WTC11 (cell line): ENCODE measurements around the gene CCNYL1. TPM values are rescaled to one million over a fixed set of nuclear protein-coding genes. Genes with fewer than 3 reads are reported as not detected.

Experiments
- ATAC-seq: fragments of 200-7000 bp; cut with Tn5 transposase; 2 replicates; pipeline ENCODE4 v1.10.0; 2021; ENCODE audit warnings: mild to moderate bottlenecking, moderate library complexity
- CTCF ChIA-PET: fragments of 300-600 bp; sonication (Branson Sonifier 250); formaldehyde crosslinking; loops from one replicate; lab custom pipeline; 2021; ENCODE audit warnings: antibody characterized with exemption; lab: Charles Lee
- POLR2A ChIA-PET: fragments of 350-600 bp; sonication (Branson Sonifier 250); formaldehyde crosslinking; loops from one replicate; lab custom pipeline; 2021; ENCODE audit warnings: antibody characterized with exemption; lab: Charles Lee
- DNase-seq: peaks from one replicate; pipeline ENCODE4 v3.0.0; 2021; ENCODE audit warnings: low spot score
- H3K27ac Mint-ChIP-seq: 2 replicates; pipeline ENCODE4 v1.8.0; 2021; ENCODE audit warnings: mixed read lengths
- H3K27me3 Mint-ChIP-seq: 2 replicates; pipeline ENCODE4 v1.8.0; 2021; ENCODE audit warnings: low read depth, mild to moderate bottlenecking, moderate library complexity, mixed read lengths
- H3K36me3 Mint-ChIP-seq: 2 replicates; pipeline ENCODE4 v1.8.0; 2021; ENCODE audit warnings: mixed read lengths
- H3K4me1 Mint-ChIP-seq: 2 replicates; pipeline ENCODE4 v1.8.0; 2022; ENCODE audit warnings: mixed read lengths
- H3K4me3 Mint-ChIP-seq: 2 replicates; pipeline ENCODE4 v1.8.0; 2021; ENCODE audit warnings: mild to moderate bottlenecking, moderate library complexity, mixed read lengths
- H3K9me3 Mint-ChIP-seq: 2 replicates; pipeline ENCODE4 v1.8.0; 2021; ENCODE audit warnings: mixed read lengths
- ETV6 ChIP-seq: sonication (generic); formaldehyde crosslinking; IDR thresholded peaks from 2 replicates; pipeline ENCODE4 v1.8.1; 2022; ENCODE audit warnings: mild to moderate bottlenecking, missing genetic modification reagents
- FOXP1 ChIP-seq: sonication (generic); formaldehyde crosslinking; IDR thresholded peaks from 2 replicates; pipeline ENCODE4 v1.8.0; 2022; ENCODE audit warnings: missing genetic modification reagents, mild to moderate bottlenecking, moderate library complexity, borderline replicate concordance
- HMGA2 ChIP-seq: fragments of 250-450 bp; sonication (Bioruptor Pico); IDR thresholded peaks from 2 replicates; pipeline ENCODE4 v1.4.0; 2021; ENCODE audit warnings: mild to moderate bottlenecking, moderate library complexity
- PREB ChIP-seq: sonication (generic); formaldehyde crosslinking; IDR thresholded peaks from 2 replicates; pipeline ENCODE4 v1.8.1; 2022; ENCODE audit warnings: mild to moderate bottlenecking, missing genetic modification reagents, moderate library complexity, borderline replicate concordance
- TEAD1 ChIP-seq: sonication (generic); formaldehyde crosslinking; IDR thresholded peaks from 2 replicates; pipeline ENCODE4 v1.8.0; 2022; ENCODE audit warnings: mild to moderate bottlenecking, missing genetic modification reagents
- ZNF232 ChIP-seq: sonication (generic); formaldehyde crosslinking; IDR thresholded peaks from 2 replicates; pipeline ENCODE4 v1.8.0; 2022; ENCODE audit warnings: mild to moderate bottlenecking, missing genetic modification reagents
- ZNF423 ChIP-seq: fragments of 250-450 bp; sonication (Bioruptor Pico); IDR thresholded peaks from 2 replicates; pipeline ENCODE4 v2.1.2; 2022; ENCODE audit warnings: mild to moderate bottlenecking, moderate library complexity
- ZNF512 ChIP-seq: sonication (generic); formaldehyde crosslinking; IDR thresholded peaks from 2 replicates; pipeline ENCODE4 v1.8.1; 2022; ENCODE audit warnings: missing genetic modification reagents, borderline replicate concordance
- total RNA-seq: library from RNA; stranded (reverse); gene quantifications from 3 replicates; pipeline ENCODE4 v1.2.3, GENCODE V29; 2021
- TF ChIP-seq, protein P1 (sequence below): fragments of 250-450 bp; sonication (Bioruptor Pico); IDR thresholded peaks from 2 replicates; pipeline ENCODE4 v1.9.0; 2021; ENCODE audit warnings: mild to moderate bottlenecking
- TF ChIP-seq, protein P2 (sequence below): sonication (generic); formaldehyde crosslinking; IDR thresholded peaks from 2 replicates; pipeline ENCODE4 v1.8.1; 2023; ENCODE audit warnings: mild to moderate bottlenecking, missing genetic modification reagents
- TF ChIP-seq, protein P3 (sequence below): fragments of 250-450 bp; sonication (Bioruptor Pico); IDR thresholded peaks from 2 replicates; pipeline ENCODE4 v1.9.0; 2021; ENCODE audit warnings: moderate library complexity, mild to moderate bottlenecking, inconsistent platforms, borderline replicate concordance

The CCNYL1 gene
- total RNA-seq, 1 experiment from 2014 or later = 31.6 TPM

GRCh38 chr2:207802650-207803049 is 91.2 kb downstream of the CCNYL1 start:
- H3K27me3 Mint-ChIP-seq = no peaks in the 10 kb centered on the region
- TF ChIP-seq PREB (CRISPR knock-in tag) = no peak
- no peak for TF ChIP-seq ETV6 (CRISPR knock-in tag)
- no peak for TF ChIP-seq ZNF423
- TF ChIP-seq, protein P1, sequence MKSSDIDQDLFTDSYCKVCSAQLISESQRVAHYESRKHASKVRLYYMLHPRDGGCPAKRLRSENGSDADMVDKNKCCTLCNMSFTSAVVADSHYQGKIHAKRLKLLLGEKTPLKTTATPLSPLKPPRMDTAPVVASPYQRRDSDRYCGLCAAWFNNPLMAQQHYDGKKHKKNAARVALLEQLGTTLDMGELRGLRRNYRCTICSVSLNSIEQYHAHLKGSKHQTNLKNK (CRISPR knock-in tag) = no peak
- TF ChIP-seq, protein P2, sequence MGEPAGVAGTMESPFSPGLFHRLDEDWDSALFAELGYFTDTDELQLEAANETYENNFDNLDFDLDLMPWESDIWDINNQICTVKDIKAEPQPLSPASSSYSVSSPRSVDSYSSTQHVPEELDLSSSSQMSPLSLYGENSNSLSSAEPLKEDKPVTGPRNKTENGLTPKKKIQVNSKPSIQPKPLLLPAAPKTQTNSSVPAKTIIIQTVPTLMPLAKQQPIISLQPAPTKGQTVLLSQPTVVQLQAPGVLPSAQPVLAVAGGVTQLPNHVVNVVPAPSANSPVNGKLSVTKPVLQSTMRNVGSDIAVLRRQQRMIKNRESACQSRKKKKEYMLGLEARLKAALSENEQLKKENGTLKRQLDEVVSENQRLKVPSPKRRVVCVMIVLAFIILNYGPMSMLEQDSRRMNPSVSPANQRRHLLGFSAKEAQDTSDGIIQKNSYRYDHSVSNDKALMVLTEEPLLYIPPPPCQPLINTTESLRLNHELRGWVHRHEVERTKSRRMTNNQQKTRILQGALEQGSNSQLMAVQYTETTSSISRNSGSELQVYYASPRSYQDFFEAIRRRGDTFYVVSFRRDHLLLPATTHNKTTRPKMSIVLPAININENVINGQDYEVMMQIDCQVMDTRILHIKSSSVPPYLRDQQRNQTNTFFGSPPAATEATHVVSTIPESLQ (CRISPR knock-in tag) = no peak
- no peak for TF ChIP-seq HMGA2 (CRISPR knock-in tag)
- TF ChIP-seq, protein P3, sequence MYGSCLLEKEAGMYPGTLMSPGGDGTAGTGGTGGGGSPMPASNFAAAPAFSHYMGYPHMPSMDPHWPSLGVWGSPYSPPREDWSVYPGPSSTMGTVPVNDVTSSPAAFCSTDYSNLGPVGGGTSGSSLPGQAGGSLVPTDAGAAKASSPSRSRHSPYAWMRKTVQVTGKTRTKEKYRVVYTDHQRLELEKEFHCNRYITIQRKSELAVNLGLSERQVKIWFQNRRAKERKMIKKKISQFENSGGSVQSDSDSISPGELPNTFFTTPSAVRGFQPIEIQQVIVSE (CRISPR knock-in tag) = no peak
- TF ChIP-seq TEAD1 = no peak
- TF ChIP-seq ZNF232 (CRISPR knock-in tag) = no peak
- no peak for TF ChIP-seq FOXP1 (CRISPR knock-in tag)
- no peak for TF ChIP-seq ZNF512 (CRISPR knock-in tag)
- TF ChIP-seq, all 79 proteins: peak for 0
- no peaks in the 10 kb centered on the region for H3K36me3 Mint-ChIP-seq
- no peaks in the 10 kb centered on the region for H3K9me3 Mint-ChIP-seq
- ATAC-seq (no peak), DNase-seq (no peak)
- H3K4me1 Mint-ChIP-seq = peaks cover 36% of the 10 kb centered on the region
- no peak overlapping the region for H3K27ac Mint-ChIP-seq
- CTCF ChIA-PET = interaction anchor here (0.6 kb wide), 1 partner anchor 38 kb away, joined by 3 read pairs; no protein-coding TSS in a partner anchor
- no peak overlapping the region for H3K4me3 Mint-ChIP-seq
- POLR2A ChIA-PET = interaction anchor here (0.6 to 0.7 kb wide), 2 partner anchors 44 to 234 kb away, joined by 3 to 4 read pairs; no protein-coding TSS in a partner anchor

Other genes starting within 250 kb of the CCNYL1 start
- gene CREB1, start 181.7 kb upstream of the CCNYL1 start, total RNA-seq = 80.7 to 97.7 TPM (median 85.0 TPM) in 3 replicates
- gene METTL21A, start 86.2 kb upstream of the CCNYL1 start, total RNA-seq = 56.0 to 57.6 TPM (median 56.4 TPM) in 3 replicates
- gene FZD5, start 58.3 kb downstream of the CCNYL1 start, total RNA-seq = 52.8 to 103 TPM (median 53.7 TPM) in 3 replicates